KMS-11 (cell line): ENCODE measurements around the gene SLC12A7.

ENCODE experiments used
- H2AFZ ChIP-seq: fragments of 200-600 bp; sonication (generic); 2 replicates; pipeline ENCODE4 v1.6.1; 2016; ENCODE audit warnings: antibody characterized with exemption, mixed run types, low read depth
- H3K27ac ChIP-seq: fragments of 200-600 bp; sonication (generic); 2 replicates; pipeline ENCODE4 v1.6.1; 2016; ENCODE audit warnings: mild to moderate bottlenecking, mixed run types
- H3K27me3 ChIP-seq: fragments of 200-600 bp; sonication (generic); 2 replicates; pipeline ENCODE4 v1.6.1; 2017; ENCODE audit warnings: mild to moderate bottlenecking, low read depth, mixed run types, moderate library complexity; ENCODE audit not compliant: insufficient read depth
- H3K36me3 ChIP-seq: fragments of 200-600 bp; sonication (generic); 2 replicates; pipeline ENCODE4 v1.6.1; 2017; ENCODE audit warnings: mild to moderate bottlenecking, mixed run types; ENCODE audit not compliant: insufficient read depth
- H3K4me1 ChIP-seq: fragments of 200-600 bp; sonication (generic); 2 replicates; pipeline ENCODE4 v1.6.1; 2016; ENCODE audit warnings: mild to moderate bottlenecking, low read depth, mixed run types; ENCODE audit not compliant: poor library complexity, severe bottlenecking
- H3K4me2 ChIP-seq: fragments of 200-600 bp; sonication (generic); 2 replicates; pipeline ENCODE4 v1.7.0; 2016; ENCODE audit warnings: mild to moderate bottlenecking, mixed run types
- H3K4me3 ChIP-seq: fragments of 200-600 bp; sonication (generic); IDR thresholded peaks from 2 replicates; pipeline ENCODE4 v1.6.1; 2017; ENCODE audit warnings: low read depth, low read length, mixed read lengths; ENCODE audit not compliant: insufficient read depth
- H3K79me2 ChIP-seq: fragments of 200-600 bp; sonication (generic); 2 replicates; pipeline ENCODE4 v1.6.1; 2016; ENCODE audit warnings: low read depth, mixed run types; ENCODE audit not compliant: insufficient read depth
- H3K9ac ChIP-seq: fragments of 200-600 bp; sonication (generic); 2 replicates; pipeline ENCODE4 v1.6.1; 2016; ENCODE audit warnings: mild to moderate bottlenecking, mixed run types
- H4K20me1 ChIP-seq: fragments of 200-600 bp; sonication (generic); 2 replicates; pipeline ENCODE4 v1.6.1; 2016; ENCODE audit warnings: mild to moderate bottlenecking, mixed run types; ENCODE audit not compliant: insufficient read depth
- TF ChIP-seq, protein P1 (sequence below): fragments of 200-600 bp; sonication (generic); conservative IDR thresholded peaks from 2 replicates; pipeline ENCODE4 v1.6.1; 2017; ENCODE audit warnings: low read depth, mild to moderate bottlenecking, antibody characterized with exemption, low read length, moderate library complexity, mixed read lengths

The SLC12A7 gene

DNA sequence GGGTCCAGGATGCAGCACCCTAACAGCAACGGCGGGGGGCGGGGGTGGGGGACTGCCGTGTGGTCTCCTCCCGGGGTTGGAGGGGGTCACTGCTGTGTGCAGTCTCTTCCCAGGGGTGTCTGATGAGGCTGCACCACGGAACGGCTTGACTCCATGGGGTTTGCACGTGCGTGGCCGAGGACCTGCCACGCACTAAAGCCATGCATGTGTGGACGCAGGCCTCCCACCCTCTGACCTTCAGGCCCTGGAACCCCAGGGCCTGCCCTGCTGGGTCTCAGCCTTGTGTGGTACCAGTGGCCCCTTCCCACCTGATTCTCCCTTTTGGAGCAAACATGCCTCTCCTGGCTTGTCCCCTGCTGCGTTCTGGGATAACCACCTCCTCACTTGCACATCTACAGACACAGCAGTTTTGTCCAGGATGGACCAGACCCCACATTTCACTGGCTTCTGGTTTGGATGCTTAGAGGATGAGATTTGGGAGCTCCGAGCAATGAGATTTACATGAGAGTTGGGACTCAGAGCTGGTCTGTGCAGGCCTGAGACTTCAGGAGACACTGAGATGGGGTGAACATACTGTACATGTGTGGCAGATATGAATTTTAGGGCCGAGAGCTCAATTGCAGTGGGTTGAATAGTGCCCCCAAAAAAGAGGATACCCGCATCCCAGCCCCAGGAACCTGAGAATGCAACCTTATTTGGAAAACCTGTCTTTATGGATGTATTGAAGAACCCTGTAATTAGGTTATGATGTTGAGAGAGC is 45.8 kb downstream of the SLC12A7 start:
- H4K20me1 ChIP-seq: no peaks in the 10 kb centered on the region

DNA sequence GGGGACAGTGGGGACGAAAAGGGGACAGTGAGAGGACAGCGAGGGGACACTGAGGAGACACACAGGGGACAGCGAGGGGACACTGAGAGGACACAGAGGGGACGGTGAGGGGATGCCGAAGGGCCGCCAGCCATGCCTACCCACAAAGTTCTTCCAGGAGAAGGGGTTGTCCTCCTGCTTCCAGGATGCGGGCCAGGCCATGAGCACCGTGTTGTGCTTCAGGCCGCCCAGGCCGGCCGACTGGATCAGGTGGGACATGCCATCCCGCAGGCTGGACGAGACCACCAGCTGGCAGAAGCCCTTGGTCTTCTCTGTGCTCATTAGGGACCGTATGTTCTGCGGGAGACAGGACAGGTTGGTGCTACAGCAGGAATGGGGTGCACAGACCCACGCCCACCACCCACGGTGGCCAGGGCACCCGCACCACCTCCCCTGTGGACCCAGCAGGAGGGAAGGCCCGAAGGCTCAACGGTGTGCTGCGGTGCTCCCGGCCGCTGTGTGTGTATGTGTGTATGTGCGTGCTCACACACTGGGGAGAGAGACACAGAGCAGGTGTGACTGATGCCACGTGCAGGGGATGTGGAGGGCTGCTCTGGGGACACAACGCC is 46.6 kb downstream of the SLC12A7 start:
- Histone ChIP-seq H2AFZ (no peak overlapping the region), H3K27ac (no peak overlapping the region), H3K9ac (no peak overlapping the region), H3K4me1 (no peaks in the 10 kb centered on the region), H3K27me3 (no peaks in the 10 kb centered on the region), H3K4me2 (no peak overlapping the region), H3K4me3 (no peak overlapping the region), H3K36me3 (no peaks in the 10 kb centered on the region), H4K20me1 (no peaks in the 10 kb centered on the region), H3K79me2 (no peaks in the 10 kb centered on the region)
- TF ChIP-seq, protein P1, sequence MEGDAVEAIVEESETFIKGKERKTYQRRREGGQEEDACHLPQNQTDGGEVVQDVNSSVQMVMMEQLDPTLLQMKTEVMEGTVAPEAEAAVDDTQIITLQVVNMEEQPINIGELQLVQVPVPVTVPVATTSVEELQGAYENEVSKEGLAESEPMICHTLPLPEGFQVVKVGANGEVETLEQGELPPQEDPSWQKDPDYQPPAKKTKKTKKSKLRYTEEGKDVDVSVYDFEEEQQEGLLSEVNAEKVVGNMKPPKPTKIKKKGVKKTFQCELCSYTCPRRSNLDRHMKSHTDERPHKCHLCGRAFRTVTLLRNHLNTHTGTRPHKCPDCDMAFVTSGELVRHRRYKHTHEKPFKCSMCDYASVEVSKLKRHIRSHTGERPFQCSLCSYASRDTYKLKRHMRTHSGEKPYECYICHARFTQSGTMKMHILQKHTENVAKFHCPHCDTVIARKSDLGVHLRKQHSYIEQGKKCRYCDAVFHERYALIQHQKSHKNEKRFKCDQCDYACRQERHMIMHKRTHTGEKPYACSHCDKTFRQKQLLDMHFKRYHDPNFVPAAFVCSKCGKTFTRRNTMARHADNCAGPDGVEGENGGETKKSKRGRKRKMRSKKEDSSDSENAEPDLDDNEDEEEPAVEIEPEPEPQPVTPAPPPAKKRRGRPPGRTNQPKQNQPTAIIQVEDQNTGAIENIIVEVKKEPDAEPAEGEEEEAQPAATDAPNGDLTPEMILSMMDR: no peak

More for the DNA sequence above, 45.8 kb downstream of the SLC12A7 start:
- Histone ChIP-seq H3K9ac (no peak overlapping the region), H3K4me2 (no peak overlapping the region), H3K27me3 (no peaks in the 10 kb centered on the region), H3K4me3 (no peak overlapping the region), H2AFZ (no peak overlapping the region), H3K27ac (no peak overlapping the region; the same call in 1 of the 2 replicates), H3K4me1 (no peaks in the 10 kb centered on the region), H3K79me2 (no peaks in the 10 kb centered on the region), H3K36me3 (no peaks in the 10 kb centered on the region)
- TF ChIP-seq, protein P1: no peak

DNA sequence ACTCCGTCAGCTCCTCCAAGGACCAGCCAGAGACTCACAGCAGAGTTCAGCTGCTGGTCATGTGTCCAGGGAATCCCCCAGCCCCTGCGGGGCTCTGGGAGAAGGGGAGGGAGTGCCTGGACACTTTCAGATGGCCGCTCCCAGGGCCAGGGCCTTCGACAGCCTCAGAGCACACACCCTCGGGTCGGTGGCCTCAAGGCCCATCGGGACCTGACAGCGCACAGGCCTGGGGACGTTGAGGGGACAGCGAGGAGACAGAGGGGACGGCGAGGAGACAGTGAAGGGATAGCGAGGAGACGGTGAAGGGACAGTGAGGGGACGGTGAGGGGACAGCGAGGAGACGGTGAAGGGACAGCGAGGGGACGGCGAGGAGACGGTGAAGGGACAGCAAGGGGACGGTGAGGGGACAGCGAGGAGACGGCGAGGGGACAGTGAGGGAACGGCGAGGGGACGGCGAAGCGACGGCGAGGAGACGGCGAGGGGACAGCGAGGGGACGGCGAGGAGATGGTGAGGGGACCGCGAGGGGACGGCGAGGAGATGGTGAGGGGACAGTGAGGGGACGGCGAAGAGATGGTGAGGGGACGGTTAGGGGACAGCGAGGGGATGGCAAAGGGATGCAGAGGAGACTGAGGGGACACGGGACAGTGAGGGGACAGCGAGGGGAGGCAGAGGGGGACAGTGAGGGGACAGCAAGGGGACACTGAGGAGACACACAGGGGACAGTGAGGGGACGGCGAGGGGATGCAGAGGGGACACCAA is 47.3 kb downstream of the SLC12A7 start:
- H3K4me2 ChIP-seq: no peak overlapping the region
- H3K79me2 ChIP-seq: no peaks in the 10 kb centered on the region
- H3K9ac ChIP-seq: no peak overlapping the region
- H3K27me3 ChIP-seq: no peaks in the 10 kb centered on the region
- H3K27ac ChIP-seq: no peak overlapping the region
- no peak overlapping the region for H3K4me3 ChIP-seq
- H3K4me1 ChIP-seq: no peaks in the 10 kb centered on the region
- TF ChIP-seq, protein P1: no peak
- no peaks in the 10 kb centered on the region for H3K36me3 ChIP-seq
- no peak overlapping the region for H2AFZ ChIP-seq
- no peaks in the 10 kb centered on the region for H4K20me1 ChIP-seq

DNA sequence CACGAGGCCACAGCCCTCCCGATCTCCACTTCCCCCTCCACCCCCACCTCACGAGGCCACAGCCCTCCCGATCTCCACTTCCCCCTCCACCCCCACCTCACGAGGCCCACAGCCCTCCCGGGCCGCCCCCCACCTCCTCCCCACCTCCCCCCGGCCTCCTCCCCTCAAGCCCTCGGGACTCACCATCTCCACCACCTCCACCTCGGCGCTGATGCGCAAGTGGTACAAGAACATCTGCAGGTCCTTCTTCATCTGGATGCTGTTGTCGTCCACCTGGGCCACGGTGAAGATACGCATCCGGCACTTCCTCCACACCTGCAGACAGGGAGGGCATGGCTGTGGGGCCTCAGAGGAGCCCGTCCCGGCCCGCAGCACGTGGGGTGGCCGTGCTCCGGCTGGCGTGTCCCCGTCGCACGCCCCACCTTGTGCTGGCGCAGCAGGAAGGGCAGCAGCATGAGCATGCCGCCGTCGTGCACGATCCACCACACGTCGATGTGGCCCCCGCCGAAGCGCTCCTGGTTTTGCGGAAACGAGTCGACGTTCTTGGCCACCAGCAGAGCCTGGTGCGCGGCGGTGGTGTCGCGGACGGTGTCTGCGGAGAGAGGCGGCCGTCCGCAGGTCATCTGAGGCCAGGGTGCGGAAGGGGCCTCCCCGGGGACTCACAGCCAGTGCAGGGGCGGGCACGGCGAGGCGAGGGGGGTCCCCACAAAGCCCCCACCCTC is 48.0 kb downstream of the SLC12A7 start:
- Histone ChIP-seq H3K9ac (no peak overlapping the region), H3K4me3 (no peak overlapping the region), H4K20me1 (no peaks in the 10 kb centered on the region), H3K36me3 (no peaks in the 10 kb centered on the region), H3K27me3 (no peaks in the 10 kb centered on the region), H3K4me1 (no peaks in the 10 kb centered on the region), H3K79me2 (no peaks in the 10 kb centered on the region), H3K4me2 (no peak overlapping the region), H2AFZ (no peak overlapping the region), H3K27ac (no peak overlapping the region)
- TF ChIP-seq, protein P1: no peak
